Raji (cell line): ENCODE measurements around the gene EPB41L3.

Source experiments
- POLR2A ChIP-seq: IDR thresholded peaks from 2 replicates; pipeline ENCODE4 v1.6.1; 2011; ENCODE audit warnings: low read depth, low read length, control low read depth; ENCODE audit not compliant: insufficient read depth

EPB41L3 gene

GRCh38 chr18:5476961-5477800 lies 66.6 kb downstream of the EPB41L3 start:
- no peak for TF ChIP-seq POLR2A

GRCh38 chr18:5475267-5475666 lies 68.5 kb downstream of the EPB41L3 start:
- TF ChIP-seq POLR2A = no peak

- no peak for TF ChIP-seq POLR2A
Observed at GRCh38 chr18:5469340-5469739, 74.5 kb downstream of the EPB41L3 start.

- TF ChIP-seq POLR2A = no peak
Observed at GRCh38 chr18:5468394-5468793, 75.4 kb downstream of the EPB41L3 start.

- no peak for TF ChIP-seq POLR2A
Observed at GRCh38 chr18:5467671-5468070, 76.1 kb downstream of the EPB41L3 start.

GRCh38 chr18:5466256-5466655 lies 77.5 kb downstream of the EPB41L3 start:
- TF ChIP-seq POLR2A = no peak

GRCh38 chr18:5464251-5464650 lies 79.5 kb downstream of the EPB41L3 start:
- no peak for TF ChIP-seq POLR2A

GRCh38 chr18:5463831-5464230 lies 80.0 kb downstream of the EPB41L3 start:
- no peak for TF ChIP-seq POLR2A

GRCh38 chr18:5463390-5463789 lies 80.4 kb downstream of the EPB41L3 start:
- no peak for TF ChIP-seq POLR2A

GRCh38 chr18:5462227-5462626 lies 81.6 kb downstream of the EPB41L3 start:
- no peak for TF ChIP-seq POLR2A

- no peak for TF ChIP-seq POLR2A
Observed at GRCh38 chr18:5461041-5461440, 82.8 kb downstream of the EPB41L3 start.

GRCh38 chr18:5457462-5457957 lies 86.3 kb downstream of the EPB41L3 start:
- no peak for TF ChIP-seq POLR2A

- no peak for TF ChIP-seq POLR2A
Observed at GRCh38 chr18:5456577-5457461, 87.0 kb downstream of the EPB41L3 start.

GRCh38 chr18:5455674-5456073 lies 88.1 kb downstream of the EPB41L3 start:
- no peak for TF ChIP-seq POLR2A

GRCh38 chr18:5452943-5453443 lies 90.8 kb downstream of the EPB41L3 start:
- no peak for TF ChIP-seq POLR2A
